ENCODE results near the gene SERPINB8. TPM values are rescaled to one million over a fixed set of nuclear protein-coding genes. Genes with fewer than 3 reads are reported as not detected.
"Not testable (repeated sequence)": the region's sequence is repeated elsewhere in the genome, so short reads cannot be mapped to it uniquely, and the experiment has no call there.

The SERPINB8 gene, protein sequence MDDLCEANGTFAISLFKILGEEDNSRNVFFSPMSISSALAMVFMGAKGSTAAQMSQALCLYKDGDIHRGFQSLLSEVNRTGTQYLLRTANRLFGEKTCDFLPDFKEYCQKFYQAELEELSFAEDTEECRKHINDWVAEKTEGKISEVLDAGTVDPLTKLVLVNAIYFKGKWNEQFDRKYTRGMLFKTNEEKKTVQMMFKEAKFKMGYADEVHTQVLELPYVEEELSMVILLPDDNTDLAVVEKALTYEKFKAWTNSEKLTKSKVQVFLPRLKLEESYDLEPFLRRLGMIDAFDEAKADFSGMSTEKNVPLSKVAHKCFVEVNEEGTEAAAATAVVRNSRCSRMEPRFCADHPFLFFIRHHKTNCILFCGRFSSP
- 1 to 10 TPM; 6.3 to 7.5 TPM for total RNA-seq

DNA sequence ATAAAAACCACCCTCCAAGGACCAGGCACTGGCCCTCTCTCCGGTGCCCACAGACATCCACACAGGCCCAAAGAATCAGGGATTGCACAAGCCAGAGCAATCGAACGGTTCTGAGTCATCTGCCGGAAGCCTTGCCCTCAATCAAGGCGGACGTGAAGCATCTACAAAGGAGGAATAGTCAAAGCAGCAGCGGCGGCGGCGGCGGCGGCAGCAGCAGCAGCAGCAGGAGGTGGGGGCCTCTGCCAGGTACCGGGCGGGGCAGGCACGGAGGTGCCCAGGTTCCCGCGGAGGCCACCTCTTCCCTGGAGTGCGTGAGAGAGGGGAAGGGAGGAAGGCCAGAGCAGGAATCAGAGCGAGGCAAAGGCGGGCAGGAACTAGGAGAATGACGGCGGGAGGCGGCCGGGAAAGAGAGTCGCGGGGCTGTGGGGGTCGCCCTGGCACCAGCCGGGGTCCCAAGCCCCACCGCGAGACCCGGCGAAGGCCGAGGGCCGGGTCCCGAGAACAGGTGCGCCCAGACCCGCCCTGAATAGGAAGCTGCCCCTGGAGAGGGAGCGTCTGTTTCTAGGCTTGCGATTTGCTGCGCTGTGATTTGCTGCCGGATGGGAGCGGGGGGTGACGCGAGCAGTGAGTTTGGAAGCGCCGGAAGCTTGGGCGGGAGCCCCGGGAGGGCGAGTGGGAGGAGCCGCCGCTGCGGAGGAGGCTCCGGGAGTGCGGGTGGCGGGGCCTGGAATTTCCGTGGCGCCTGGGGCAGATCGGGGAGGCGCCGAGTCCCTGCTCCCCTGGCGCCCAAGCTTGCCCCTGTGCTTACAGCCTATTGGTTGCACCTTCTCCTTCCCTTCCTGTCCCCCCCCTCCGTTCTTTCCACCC is at the start of gene SERPINB8:
Gene SERPINB8 (plus strand): TSS at position 140 of the 867 bp plus-strand sequence. CDS start 8,228 bp downstream, outside the sequence.
- H3K36me3 Mint-ChIP-seq (ENCODE audit: low read depth) = no peaks in the 10 kb centered on the region
- H3K27me3 Mint-ChIP-seq = no peaks in the 10 kb centered on the region
- H3K27ac Mint-ChIP-seq = peak within 1 kb of the TSS; percentile 96
- H3K4me1 Mint-ChIP-seq (ENCODE audit: low read depth) = peaks cover 30% of the 10 kb centered on the region
- H3K4me3 Mint-ChIP-seq = peak within 1 kb of the TSS; percentile 87
- no peaks in the 10 kb centered on the region for H3K9me3 Mint-ChIP-seq
- ATAC-seq (peak; percentile 90), DNase-seq (peak; percentile 91)
- ChIA-PET CTCF (no interaction called here), POLR2A (interaction anchor here (0.6 to 1.0 kb wide), 2 partner anchors 16 to 379 kb away, joined by 3 to 7 read pairs; no protein-coding TSS in a partner anchor)
- TF ChIP-seq, protein P1, sequence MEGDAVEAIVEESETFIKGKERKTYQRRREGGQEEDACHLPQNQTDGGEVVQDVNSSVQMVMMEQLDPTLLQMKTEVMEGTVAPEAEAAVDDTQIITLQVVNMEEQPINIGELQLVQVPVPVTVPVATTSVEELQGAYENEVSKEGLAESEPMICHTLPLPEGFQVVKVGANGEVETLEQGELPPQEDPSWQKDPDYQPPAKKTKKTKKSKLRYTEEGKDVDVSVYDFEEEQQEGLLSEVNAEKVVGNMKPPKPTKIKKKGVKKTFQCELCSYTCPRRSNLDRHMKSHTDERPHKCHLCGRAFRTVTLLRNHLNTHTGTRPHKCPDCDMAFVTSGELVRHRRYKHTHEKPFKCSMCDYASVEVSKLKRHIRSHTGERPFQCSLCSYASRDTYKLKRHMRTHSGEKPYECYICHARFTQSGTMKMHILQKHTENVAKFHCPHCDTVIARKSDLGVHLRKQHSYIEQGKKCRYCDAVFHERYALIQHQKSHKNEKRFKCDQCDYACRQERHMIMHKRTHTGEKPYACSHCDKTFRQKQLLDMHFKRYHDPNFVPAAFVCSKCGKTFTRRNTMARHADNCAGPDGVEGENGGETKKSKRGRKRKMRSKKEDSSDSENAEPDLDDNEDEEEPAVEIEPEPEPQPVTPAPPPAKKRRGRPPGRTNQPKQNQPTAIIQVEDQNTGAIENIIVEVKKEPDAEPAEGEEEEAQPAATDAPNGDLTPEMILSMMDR (IDR thresholded peaks at IDR 0.05) = no peak
- intact Hi-C loops (cut with micrococcal nuclease) = no loop called here

DNA sequence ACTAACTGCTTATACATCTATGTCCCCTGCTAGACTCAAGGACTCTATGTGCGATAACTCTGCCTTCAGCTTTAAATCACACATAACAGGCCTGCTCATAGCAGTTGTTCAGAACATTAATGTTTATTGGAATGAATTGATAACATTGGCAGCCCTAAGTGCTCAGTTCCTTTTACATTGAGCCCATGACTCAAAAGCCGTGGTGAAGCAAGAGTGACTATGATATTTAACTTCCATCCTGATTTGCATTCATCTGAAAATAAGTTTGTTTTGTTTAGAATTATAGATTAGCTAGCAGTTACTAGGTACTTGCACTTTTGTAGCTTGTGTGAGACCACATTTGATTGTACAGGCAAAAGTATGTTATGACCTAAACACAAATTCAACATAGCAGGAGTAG is 47.8 kb upstream of the SERPINB8 start:
- TF ChIP-seq, protein P1 (IDR thresholded peaks at IDR 0.05) = no peak
- H3K27ac Mint-ChIP-seq = no peak overlapping the region
- ChIA-PET POLR2A (no interaction called here), CTCF (interaction anchor here (1.0 to 2.5 kb wide), 3 partner anchors 14 to 416 kb away, joined by 3 to 9 read pairs (median 5); no protein-coding TSS in a partner anchor)
- ATAC-seq = no peak
- H3K36me3 Mint-ChIP-seq (ENCODE audit: low read depth) = no peaks in the 10 kb centered on the region
- DNase-seq = no peak
- peaks cover 29% of the 10 kb centered on the region for H3K27me3 Mint-ChIP-seq
- no peaks in the 10 kb centered on the region for H3K4me1 Mint-ChIP-seq (ENCODE audit: low read depth)
- intact Hi-C loops (cut with micrococcal nuclease) = no loop called here
- H3K9me3 Mint-ChIP-seq = no peaks in the 10 kb centered on the region
- no peak overlapping the region for H3K4me3 Mint-ChIP-seq

DNA sequence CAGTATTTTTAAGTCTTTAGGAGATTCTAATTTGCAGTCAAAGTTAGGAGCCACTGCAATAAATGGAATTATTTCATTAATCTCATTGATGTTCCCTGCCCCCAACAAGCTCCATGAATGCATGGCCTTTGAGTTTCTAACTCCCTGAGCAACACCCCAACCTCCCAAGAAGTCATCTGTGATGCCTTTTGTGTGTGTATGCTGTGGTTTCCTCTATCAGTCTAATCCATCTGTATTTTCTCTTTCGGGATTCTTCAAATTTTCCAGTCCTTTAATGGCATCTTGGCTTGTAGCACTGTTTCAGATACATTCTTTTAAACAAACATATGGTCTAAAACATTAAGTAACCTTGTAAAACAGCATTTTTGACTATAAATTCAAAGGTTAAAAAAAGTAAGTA is 45.3 kb upstream of the SERPINB8 start:
- no peak overlapping the region for H3K27ac Mint-ChIP-seq
- CTCF ChIA-PET = interaction anchor here (1.3 to 1.4 kb wide), 2 partner anchors 16 to 39 kb away, joined by 3 read pairs; no protein-coding TSS in a partner anchor
- no peaks in the 10 kb centered on the region for H3K4me1 Mint-ChIP-seq (ENCODE audit: low read depth)
- no peak for ATAC-seq
- H3K27me3 Mint-ChIP-seq = peaks cover 25% of the 10 kb centered on the region
- DNase-seq = no peak
- TF ChIP-seq, protein P1 (IDR thresholded peaks at IDR 0.05) = no peak
- no peaks in the 10 kb centered on the region for H3K36me3 Mint-ChIP-seq (ENCODE audit: low read depth)
- no peaks in the 10 kb centered on the region for H3K9me3 Mint-ChIP-seq
- POLR2A ChIA-PET = no interaction called here
- no peak overlapping the region for H3K4me3 Mint-ChIP-seq
- intact Hi-C loops (cut with micrococcal nuclease) = no loop called here

DNA sequence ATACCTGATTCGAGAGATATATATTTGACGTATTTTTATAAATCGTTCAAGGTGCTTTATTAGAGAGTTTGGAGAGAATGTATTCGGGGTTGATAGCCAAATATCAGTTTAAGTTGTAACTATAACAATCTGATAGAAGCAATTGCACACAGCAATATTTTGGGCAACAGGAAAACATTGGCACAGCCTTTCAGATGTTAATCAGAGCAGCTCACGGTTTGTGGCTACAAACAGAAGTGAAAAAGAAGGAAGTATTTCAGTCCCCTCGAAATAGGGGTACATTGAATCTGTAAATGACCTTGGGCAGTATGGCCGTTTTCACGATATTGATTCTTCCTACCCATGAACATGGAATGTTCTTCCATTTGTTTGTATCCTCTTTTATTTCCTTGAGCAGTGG is 41.5 kb upstream of the SERPINB8 start:
- ChIA-PET CTCF (no interaction called here), POLR2A (no interaction called here)
- no peaks in the 10 kb centered on the region for H3K36me3 Mint-ChIP-seq (ENCODE audit: low read depth)
- TF ChIP-seq, protein P1 (IDR thresholded peaks at IDR 0.05) = no peak
- H3K27ac Mint-ChIP-seq = no peak overlapping the region
- ATAC-seq (no peak), DNase-seq (no peak)
- H3K4me3 Mint-ChIP-seq = no peak overlapping the region
- intact Hi-C loops (cut with micrococcal nuclease) = no loop called here
- H3K4me1 Mint-ChIP-seq (ENCODE audit: low read depth) = no peaks in the 10 kb centered on the region
- H3K27me3 Mint-ChIP-seq = peaks cover 13% of the 10 kb centered on the region
- H3K9me3 Mint-ChIP-seq = no peaks in the 10 kb centered on the region

DNA sequence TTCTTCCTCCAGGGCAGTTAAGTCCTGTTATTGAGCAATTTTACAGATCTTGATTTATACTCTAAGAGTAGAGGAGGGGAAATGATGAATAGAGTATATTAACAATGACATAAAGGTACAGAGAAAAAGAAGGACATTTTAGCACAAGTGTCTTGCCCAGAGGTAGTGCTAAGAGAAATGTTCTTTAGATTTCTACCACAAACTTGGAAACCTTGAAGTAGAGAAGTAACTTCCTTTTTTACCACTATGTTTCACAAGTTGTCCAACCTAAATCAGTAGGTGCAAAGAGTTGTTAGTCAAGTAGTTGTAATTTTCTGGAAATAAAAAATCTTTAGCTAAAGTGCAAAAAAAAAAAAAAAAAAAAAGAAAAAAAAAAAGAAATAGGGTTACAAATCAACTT is 40.5 kb upstream of the SERPINB8 start:
- H3K9me3 Mint-ChIP-seq; H3K4me3 Mint-ChIP-seq; CTCF ChIA-PET; H3K27me3 Mint-ChIP-seq; H3K4me1 Mint-ChIP-seq (ENCODE audit: low read depth); intact Hi-C loops (cut with micrococcal nuclease); H3K36me3 Mint-ChIP-seq (ENCODE audit: low read depth); POLR2A ChIA-PET; H3K27ac Mint-ChIP-seq; DNase-seq; ATAC-seq: not testable (repeated sequence)

Measured in activated CD8-positive, alpha-beta T cell treated with anti-CD3 and anti-CD28 coated beads for 36 hours (primary cell).